ENCODE measurements around the gene SLIT3.
"Not testable (repeated sequence)": the region's sequence is repeated elsewhere in the genome, so short reads cannot be mapped to it uniquely, and the experiment has no call there.

The SLIT3 gene

GRCh38 chr5:169168280-169168679 lies 132.7 kb downstream of the SLIT3 start:
- DNase-seq: no peak

GRCh38 chr5:169166078-169166477 lies 134.9 kb downstream of the SLIT3 start:
- no peak for DNase-seq

GRCh38 chr5:169165052-169165451 lies 135.9 kb downstream of the SLIT3 start:
- no peak for DNase-seq

- no peak for DNase-seq
Measured at GRCh38 chr5:169164481-169164925, 136.4 kb downstream of the SLIT3 start.

- DNase-seq: no peak
Measured at GRCh38 chr5:169162407-169162806, 138.5 kb downstream of the SLIT3 start.

DNA sequence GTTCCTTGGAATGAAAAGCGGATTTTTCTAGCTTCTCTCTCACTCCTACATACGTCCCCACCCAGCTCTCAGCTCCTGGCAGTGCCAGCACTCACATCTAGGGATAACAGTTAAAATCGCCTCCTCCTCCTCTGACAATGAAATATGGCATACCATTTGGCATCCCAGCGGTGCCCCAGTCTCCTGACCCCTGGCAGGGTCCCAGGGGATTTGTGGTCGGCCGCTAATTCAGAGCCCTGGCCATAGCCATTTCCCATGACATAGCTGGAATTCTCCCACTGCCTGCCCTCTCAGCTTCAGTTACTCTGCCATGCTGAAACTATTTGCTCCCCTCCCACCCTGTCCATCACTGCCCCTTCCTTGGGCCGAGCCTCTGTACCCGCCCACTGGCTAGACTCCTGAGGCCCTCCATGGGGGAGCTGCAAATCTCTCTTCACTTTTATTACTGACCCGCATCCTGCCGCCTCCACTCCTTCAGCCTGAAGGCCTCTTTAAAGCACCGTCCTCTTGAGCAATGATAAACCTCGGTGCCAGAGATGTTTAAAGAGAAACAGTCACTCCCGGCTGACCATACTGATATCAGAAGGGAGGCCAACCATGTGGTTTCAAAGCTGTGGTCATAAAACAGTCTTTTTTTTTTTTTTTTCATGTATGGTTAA lies 139.8 kb downstream of the SLIT3 start:
- DNase-seq: peak; percentile 76

DNA sequence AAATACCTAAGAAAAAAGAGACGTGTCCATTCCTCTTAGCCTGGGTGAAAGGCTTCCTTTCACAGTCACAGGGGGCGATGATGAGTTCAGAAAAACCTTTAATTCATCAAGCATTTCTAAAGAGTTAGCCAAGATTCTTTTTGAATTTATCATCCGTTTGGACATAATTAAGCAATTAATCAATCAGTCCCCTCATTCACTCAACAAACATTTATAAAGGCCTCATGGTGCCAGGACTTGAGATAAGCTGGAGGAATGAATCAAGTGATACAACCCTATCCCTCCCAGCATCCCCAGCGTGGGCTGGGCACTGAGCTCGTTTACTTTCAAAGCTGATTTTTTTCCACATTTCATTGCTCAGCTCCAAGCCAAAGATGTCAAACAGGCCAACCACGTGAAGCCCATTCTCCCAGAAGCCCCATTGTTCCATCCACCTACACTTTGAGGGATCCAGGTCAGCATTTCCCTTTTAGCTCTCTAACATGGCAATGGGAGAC lies 140.5 kb downstream of the SLIT3 start:
- no peak for DNase-seq

GRCh38 chr5:169158764-169159163 lies 142.2 kb downstream of the SLIT3 start:
- DNase-seq: no peak

DNA sequence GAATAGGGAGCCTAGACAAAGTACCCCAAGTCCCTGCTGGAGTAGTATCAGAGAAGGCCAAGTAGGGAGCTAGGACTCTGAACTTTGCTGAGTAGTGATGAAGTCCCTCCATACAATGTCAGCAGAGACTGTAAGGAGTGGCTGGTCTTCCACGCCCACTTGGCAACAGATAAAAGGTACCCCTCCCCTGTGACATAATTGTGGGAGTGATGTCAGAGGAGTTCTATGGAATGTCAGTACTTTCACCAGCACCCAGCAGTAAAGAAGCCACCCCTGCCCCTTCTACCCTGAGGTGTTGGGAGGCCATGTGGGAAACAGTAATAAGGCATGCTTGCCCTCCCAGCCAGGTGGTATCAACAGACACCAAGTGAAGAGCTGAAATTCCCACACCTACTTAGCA lies 143.9 kb downstream of the SLIT3 start:
- no peak for DNase-seq

DNA sequence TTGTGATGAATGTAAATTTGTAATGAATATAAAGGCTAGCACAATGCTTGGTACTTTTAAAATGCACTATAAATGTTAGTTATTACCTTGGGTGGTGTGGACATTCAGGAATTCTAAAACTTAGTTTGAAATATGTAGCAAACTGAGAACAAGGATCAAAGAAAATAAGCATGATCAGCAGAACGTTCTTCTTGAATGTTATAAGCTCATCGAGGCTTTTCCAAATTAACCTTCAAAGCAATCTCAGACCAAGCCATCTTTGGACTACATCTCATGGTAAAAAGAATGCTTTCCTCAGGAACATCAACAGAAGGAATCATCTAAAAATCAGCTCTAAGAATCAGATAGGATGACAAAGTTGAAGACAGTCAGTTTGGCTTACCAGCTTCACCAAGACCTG lies 146.3 kb downstream of the SLIT3 start:
- DNase-seq: no peak

- DNase-seq: no peak
Measured at GRCh38 chr5:169153405-169153804, 147.5 kb downstream of the SLIT3 start.

DNA sequence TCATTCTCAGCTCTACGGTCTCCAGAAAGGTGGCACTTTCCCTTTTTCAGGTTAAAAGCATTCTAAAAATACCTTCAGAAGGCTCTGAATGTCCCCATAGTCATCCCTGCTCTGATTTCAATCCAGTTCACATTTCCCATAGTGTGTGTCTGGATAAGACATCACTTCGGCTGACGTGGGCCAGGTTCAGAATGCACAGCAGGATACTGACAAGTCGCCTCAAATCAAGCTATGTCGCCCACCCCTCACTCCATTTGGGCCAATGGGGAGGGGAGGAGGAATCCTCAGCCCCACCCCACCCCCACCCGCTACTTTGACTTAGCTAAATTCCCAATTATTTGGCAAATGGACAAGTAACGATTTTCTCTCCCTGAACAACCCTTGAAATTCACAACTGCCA lies 148.0 kb downstream of the SLIT3 start:
- DNase-seq: no peak

GRCh38 chr5:169152453-169152852 lies 148.5 kb downstream of the SLIT3 start:
- DNase-seq: no peak

GRCh38 chr5:169151051-169151805 lies 149.7 kb downstream of the SLIT3 start:
- peak; percentile 35 for DNase-seq

- DNase-seq: no peak
Measured at GRCh38 chr5:169150108-169150507, 150.8 kb downstream of the SLIT3 start.

DNA sequence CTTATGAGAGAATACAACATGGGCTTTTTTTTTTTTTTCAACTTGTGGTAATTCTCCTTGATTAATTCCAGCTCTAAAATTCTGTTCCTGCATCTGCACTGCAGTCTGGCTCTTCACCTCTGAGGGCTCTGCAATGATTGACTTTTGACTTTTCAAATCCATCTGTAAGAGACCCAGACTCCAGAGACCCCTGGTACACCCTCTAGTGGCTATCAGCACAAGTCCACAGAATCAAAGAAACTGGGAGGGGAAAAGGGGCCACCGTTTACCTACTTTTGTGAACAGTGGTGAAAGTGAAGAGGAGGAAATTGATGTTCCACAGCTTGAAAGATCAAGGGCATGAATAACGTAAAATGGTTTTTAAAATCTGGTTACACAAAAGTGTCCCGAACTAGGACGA lies 151.6 kb downstream of the SLIT3 start:
- no peak for DNase-seq

DNA sequence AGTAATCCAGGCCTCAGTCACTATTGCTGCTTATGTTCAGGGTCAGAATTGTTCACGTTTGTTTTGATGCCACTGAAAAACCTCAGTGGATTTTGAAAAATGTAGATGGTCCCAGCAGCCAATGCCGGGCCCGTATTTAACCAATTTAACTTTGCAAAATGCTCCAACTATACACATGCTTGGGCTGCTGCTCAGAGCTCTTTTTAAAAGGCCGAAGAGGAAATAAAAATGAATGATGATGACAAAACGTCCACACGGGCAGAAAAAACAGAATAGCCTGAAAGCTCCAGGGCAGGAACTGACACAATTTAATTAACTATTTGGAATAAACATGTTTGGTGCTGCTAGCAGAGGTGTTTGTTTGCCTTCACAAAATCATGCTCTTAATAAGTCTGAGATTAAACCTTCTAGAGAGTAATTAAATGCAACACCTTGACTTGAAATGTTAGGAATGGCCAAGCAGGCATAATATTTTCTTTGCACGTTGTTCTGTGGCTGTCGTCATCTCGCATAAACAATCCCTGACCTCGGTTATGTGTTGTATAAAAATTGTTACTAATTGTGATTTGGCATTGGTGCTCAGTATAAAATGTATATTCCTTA lies 152.7 kb downstream of the SLIT3 start:
- no peak for DNase-seq

GRCh38 chr5:169147534-169147933 lies 153.4 kb downstream of the SLIT3 start:
- DNase-seq: no peak

GRCh38 chr5:169146158-169146557 lies 154.8 kb downstream of the SLIT3 start:
- DNase-seq: no peak

DNA sequence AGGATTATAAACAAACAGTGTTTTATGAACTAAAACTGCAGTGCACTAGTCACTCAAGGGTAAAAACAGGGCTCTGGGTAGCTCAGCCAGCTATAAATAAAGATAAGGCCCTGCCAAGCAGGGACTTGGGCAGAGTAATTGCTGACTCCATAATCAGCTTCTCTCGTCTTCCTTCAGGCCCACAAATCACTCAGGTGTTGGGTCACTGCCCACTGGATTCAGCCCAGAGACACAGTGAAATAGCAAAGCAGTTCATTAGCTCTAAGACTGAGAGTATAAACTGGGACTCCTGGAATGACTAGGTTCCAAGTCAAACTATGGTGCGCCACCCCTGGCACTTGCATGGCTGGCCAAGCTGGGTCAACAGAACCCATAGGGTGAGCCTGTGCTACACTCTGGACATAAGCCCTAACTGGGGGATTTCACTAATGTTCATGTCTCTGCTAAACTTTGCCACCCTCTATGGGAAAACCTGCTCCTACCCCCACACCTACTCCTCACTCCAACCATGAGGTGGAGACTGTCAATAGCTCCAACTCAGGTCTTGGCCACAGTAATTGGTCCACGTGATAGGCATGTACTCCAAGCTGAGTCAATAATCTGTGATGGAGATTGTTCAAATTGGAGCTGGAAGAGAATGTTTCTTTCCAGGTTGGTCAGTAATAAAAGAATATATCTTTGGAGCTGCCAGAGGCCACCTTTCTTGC lies 158.5 kb downstream of the SLIT3 start:
- peak; percentile 54 for DNase-seq

- DNase-seq: not testable (repeated sequence)
Measured at GRCh38 chr5:169140215-169140614, 160.7 kb downstream of the SLIT3 start.

DNA sequence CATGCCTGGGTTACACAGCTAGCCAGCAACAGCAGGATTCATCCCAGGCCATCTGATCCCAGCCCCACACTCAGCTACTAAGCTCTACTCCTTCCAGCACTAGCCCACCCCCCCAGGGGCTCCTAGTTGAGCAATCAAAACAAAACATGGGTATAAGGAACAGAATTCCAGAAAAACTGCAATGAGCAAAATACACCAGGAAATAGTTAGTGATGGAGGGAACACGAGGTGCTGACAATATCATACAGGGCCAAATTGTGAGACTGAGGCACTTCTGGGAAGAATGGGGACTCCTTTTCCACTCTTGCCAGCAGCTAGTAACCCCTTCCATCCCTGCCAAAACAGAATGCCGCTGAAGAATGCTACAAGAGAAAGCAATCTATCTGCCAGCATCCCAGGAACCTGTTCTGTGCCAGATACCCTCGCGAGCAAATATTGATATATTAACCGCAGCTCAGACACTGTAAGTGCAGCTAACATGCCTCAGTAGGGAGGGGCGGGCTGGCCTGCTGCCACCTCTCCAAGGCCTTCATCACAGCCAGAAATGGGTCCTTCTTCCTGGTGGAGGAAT lies 161.4 kb downstream of the SLIT3 start:
- no peak for DNase-seq

DNA sequence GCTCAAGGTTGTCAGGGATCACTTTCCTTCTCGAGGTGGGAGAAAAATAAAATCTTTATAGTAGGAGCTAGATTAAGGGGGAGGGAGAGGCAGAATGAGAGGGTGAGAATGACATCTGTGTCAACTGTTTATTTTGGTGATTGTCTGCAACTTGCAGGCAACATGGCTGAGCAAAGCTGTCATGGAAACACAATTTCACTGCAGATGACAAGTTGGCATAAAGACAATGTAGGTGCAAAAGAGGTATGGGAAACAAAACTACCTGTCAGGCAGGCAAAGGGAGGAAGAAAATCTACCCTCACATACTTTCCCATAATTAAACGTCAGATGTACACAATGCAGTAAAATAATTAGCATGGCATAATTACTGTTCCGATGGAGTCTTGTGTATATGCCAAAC lies 167.4 kb downstream of the SLIT3 start:
- no peak for DNase-seq

Data from right hindlimb (tissue), 1 donor.